Erythroblast (primary cell): ENCODE results near the gene TREH.
"Not testable (repeated sequence)": the region's sequence is repeated elsewhere in the genome, so short reads cannot be mapped to it uniquely, and the experiment has no call there.

Experiments used
- DNase-seq, 2 experiments: peaks; one replicate each; lab custom pipeline; 2025; lab: John Stamatoyannopoulos, UW
- GATA1 ChIP-seq: IDR thresholded peaks from 2 replicates; pipeline ENCODE4 v1.6.1; 2011; ENCODE audit warnings: low read depth, mild to moderate bottlenecking, control low read depth, low read length, moderate library complexity
- POLR2A ChIP-seq: IDR thresholded peaks from 2 replicates; pipeline ENCODE4 v1.6.1; 2011; ENCODE audit warnings: mild to moderate bottlenecking, low read length

Gene TREH

GRCh38 chr11:118618991-118619375 is 60.5 kb downstream of the TREH start:
- TF ChIP-seq GATA1: no peak
- no peak for TF ChIP-seq POLR2A
- DNase-seq: no peak

DNA sequence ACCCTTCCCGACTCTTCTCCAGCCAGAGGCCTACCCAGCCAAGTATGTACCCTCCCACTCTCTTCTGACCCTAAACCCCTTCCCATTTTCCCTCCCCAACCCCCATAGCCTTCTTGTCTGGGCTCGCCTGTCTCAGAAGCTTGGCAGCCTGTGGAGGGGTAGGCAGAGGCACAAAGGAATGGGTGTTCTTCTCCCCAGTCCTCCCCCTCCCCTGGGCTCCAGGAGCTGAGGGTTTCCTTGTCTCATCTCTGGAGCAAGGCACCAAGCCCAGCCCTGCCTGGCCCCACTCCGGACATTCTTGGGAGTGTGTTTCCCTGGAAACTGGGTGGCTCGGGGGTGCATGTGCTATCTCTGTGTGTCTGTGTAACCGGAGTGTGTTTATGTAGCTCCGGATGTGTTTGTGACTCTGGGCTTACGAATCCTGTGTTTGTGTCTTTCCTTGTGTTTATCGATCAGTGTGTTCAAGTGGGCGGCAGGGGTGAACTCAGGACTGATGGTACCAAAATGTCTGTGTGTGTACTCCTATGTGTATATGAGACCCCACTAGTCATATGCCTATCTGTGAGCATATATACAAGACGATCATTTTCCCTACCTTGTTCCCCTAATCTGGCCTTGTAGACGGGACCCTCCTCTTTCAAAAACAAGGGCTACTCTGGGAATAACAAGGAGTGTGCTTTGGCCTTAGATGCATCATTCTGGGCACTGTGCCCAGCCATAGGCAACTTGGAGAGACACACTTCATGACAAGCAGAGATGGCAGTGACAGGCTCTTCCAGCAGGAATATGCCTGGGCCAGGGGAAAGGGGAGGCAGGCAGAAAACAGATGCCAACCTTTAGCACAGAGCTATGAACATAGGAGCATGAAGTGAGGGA is 61.1 kb downstream of the TREH start:
- DNase-seq: no peak
- TF ChIP-seq GATA1: no peak

DNA sequence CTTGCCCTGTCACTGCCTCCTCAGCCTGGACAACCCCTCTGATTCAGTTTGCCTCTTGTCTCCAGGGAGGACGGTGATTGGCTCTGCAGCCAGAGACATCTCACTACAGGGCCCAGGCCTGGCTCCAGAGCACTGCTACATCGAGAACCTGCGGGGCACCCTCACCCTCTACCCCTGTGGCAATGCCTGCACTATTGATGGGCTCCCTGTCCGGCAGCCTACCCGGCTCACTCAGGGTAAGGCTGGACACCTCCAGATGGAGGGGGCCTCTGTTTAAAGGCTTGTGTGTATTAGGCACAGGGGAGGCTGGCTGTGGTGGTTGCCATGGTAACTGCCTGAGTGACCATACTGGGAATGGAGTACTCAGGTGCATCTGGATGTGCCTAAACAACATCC is 63.5 kb downstream of the TREH start:
- no peak for TF ChIP-seq GATA1
- TF ChIP-seq POLR2A: no peak
- no peak for DNase-seq

- DNase-seq: no peak
- TF ChIP-seq POLR2A: no peak
- no peak for TF ChIP-seq GATA1
Measured at GRCh38 chr11:118615282-118615975, 64.0 kb downstream of the TREH start.

DNA sequence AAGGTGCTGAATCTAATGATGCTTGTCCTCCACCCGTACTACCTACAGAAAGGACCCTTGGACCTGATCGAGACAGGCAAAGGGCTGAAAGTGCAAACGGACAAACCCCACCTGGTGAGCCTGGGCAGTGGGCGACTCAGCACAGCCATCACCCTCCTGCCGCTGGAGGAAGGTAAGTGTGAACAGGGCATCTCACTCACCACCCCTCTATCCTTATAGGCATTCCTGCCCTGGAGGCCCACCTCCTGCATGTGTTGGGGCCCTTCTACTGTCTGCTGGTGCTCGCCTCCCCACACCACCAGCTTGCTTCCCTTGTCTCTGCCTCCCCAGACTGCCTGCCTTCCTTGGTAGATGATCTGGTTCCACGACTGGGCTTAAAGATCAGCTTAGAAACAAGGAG is 64.9 kb downstream of the TREH start:
- TF ChIP-seq GATA1 (no peak), POLR2A (no peak)
- no peak for DNase-seq

DNA sequence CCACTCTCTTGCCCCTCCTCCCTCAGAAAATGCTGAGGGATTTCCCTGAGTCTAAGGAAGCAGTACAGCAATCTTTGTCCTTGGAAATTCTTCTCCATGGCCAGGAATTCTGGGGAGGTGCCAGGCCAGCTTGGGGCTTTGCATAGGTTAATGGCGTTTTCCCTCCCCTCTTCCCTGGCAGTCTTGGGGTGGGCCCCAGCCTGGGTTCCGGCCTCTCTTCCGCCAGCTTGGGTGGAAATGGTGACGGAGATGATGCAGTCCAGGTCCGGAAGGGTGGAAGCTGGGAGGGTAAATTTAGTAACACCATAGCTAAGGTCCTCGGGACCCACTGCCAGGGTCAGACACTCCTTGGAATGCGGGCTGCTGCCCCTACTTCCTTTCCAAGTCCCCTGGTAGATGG is 67.1 kb downstream of the TREH start:
- no peak for DNase-seq

DNA sequence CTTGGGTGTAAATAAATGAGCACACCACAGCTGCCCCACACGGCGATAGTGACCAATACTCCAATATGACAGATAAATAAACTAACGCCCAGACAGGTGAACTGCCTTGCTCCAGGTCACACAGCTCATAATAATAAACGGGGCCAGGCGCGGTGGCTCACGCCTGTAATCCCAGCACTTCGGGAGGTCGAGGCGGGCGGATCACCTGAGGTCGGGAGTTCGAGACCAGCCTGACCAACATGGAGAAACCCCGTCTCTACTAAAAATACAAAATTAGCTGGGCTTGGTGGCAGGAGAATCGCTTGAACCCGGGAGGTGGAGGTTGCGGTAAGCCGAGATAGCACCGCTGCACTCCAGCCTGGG is 68.0 kb downstream of the TREH start:
- DNase-seq: not testable (repeated sequence)

More for the DNA sequence above, 67.1 kb downstream of the TREH start:
- TF ChIP-seq POLR2A: no peak

- DNase-seq: peak; percentile 63 to 80
- TF ChIP-seq GATA1: no peak
- TF ChIP-seq POLR2A: no peak
Measured at GRCh38 chr11:118610773-118611432, 68.5 kb downstream of the TREH start.

GRCh38 chr11:118610225-118610772 is 69.2 kb downstream of the TREH start:
- TF ChIP-seq POLR2A: no peak
- no peak for TF ChIP-seq GATA1

GRCh38 chr11:118609380-118610224 is 69.8 kb downstream of the TREH start:
- TF ChIP-seq POLR2A (no peak), GATA1 (no peak)
- DNase-seq: peak; percentile 39 to 49

More at GRCh38 chr11:118610225-118610772, 69.2 kb downstream of the TREH start:
- DNase-seq: no peak

DNA sequence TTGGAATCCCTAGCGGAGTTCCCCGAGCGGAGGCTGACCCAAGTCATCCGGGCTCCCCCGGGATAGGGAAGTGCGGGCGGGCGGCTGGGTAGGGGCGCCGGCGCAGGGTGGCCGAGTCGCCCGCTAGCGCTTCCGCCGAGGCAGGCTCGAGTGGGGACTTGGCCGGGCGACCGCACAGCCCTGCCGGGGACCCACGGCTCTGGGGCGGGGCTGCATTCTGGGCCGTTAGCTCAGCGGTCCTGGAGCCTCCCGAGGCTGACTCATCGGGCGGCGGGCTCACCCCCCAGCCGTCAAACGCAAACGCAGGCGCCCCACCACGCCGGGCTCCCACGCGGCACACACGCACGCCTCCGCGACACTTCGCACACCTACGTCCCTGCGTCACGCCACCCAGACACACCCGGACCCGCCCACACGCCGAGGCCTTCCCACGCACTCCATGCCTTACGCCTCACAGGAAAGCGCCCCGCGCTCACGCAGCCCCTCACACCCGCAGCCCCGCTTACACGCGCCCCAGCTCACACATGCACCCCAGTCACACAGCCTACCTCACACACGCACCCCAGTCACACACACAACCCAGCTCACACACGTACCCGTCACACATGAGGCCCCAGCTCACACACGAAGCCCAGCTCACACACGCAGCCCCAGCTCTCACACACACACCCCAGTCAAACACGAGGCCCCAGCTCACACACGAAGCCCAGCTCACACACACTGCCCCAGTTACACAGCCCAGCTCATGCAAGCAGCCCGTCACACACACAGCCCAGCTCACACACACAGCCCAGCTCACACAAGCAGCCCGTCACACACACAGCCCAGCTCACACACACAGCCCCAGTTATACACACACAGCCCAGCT is 70.9 kb downstream of the TREH start:
- no peak for TF ChIP-seq GATA1
- TF ChIP-seq POLR2A: no peak
- DNase-seq: peak; percentile 58 to 80
